Neural cell (in vitro differentiated cells): Measurements from ENCODE around the gene MAD1L1.

ENCODE experiments used
- CTCF ChIP-seq: fragments of 450-650 bp; IDR thresholded peaks from 2 replicates; pipeline ENCODE4 v1.5.1; 2014; ENCODE audit warnings: antibody characterized with exemption, mild to moderate bottlenecking, moderate library complexity; ENCODE audit not compliant: poor library complexity, severe bottlenecking
- POLR2AphosphoS5 ChIP-seq: IDR thresholded peaks from 2 replicates; pipeline ENCODE4 v1.6.1; 2012

GRCh38 chr7:2151801-2152612 lies 80.7 kb downstream of the MAD1L1 start:
- TF ChIP-seq CTCF (no peak), POLR2AphosphoS5 (no peak)
